IMR-90 (cell line): ENCODE measurements around the gene KCNMB3. TPM values are rescaled to one million over a fixed set of nuclear protein-coding genes. Genes with fewer than 3 reads are reported as not detected.

Source experiments
- ATAC-seq: fragments of 200-7000 bp; cut with Tn5 transposase; 2 replicates; pipeline ENCODE4 v1.9.1; 2020; ENCODE audit warnings: low read depth, mild to moderate bottlenecking, moderate library complexity
- BruUV-seq: library from RNA; stranded (reverse); fragments of 400-500 nt; replicated peaks from 2 replicates; lab custom pipeline; 2021; lab: Mats Ljungman, UMichigan
- CTCF ChIA-PET: fragments of 300-600 bp; formaldehyde crosslinking; extraction: SDS; loops from one replicate; lab custom pipeline; 2021; ENCODE audit warnings: antibody characterized with exemption; lab: Yijun Ruan, JAX
- POLR2A ChIA-PET: fragments of 300-600 bp; sonication (Branson Sonifier 250); formaldehyde crosslinking; loops from one replicate; lab custom pipeline; 2022; ENCODE audit warnings: antibody characterized with exemption; ENCODE audit not compliant: unreplicated experiment; lab: Charles Lee
- DNase-seq: peaks from one replicate; pipeline ENCODE4 v3.0.0; 2013
- H2AFZ ChIP-seq: replicated peaks from 2 replicates; pipeline ENCODE3; 2013; ENCODE audit warnings: low read length, mild to moderate bottlenecking; ENCODE audit not compliant: poor library complexity
- H2AK5ac ChIP-seq: 2 replicates; pipeline ENCODE4 v1.6.1; 2013; ENCODE audit warnings: low read depth, low read length, inconsistent platforms
- H2AK9ac ChIP-seq: replicated peaks from 2 replicates; pipeline ENCODE3; 2013; ENCODE audit warnings: mild to moderate bottlenecking, low read depth, low read length, moderate library complexity; ENCODE audit not compliant: poor library complexity
- H2BK120ac ChIP-seq: 2 replicates; pipeline ENCODE4 v1.6.1; 2013; ENCODE audit warnings: low read depth, low read length, inconsistent platforms
- H2BK15ac ChIP-seq: 3 replicates; pipeline ENCODE4 v1.6.1; 2013; ENCODE audit warnings: low read depth, low read length, inconsistent platforms
- H2BK20ac ChIP-seq: 2 replicates; pipeline ENCODE4 v1.6.1; 2013; ENCODE audit warnings: low read depth, mild to moderate bottlenecking, inconsistent platforms, low read length, moderate library complexity
- H2BK5ac ChIP-seq: 2 replicates; pipeline ENCODE4 v1.6.1; 2013; ENCODE audit warnings: mild to moderate bottlenecking, low read depth, low read length, inconsistent platforms; ENCODE audit not compliant: poor library complexity, severe bottlenecking
- H3K14ac ChIP-seq: replicated peaks from 2 replicates; pipeline ENCODE4 v1.6.1; 2013; ENCODE audit warnings: low read depth, low read length, inconsistent platforms
- H3K18ac ChIP-seq: 2 replicates; pipeline ENCODE4 v1.6.1; 2013; ENCODE audit warnings: low read depth, low read length, control low read depth
- H3K23ac ChIP-seq: 2 replicates; pipeline ENCODE4 v1.6.1; 2013; ENCODE audit warnings: low read depth, low read length, inconsistent platforms
- H3K27ac ChIP-seq: 2 replicates; pipeline ENCODE4 v1.5.1; 2013; ENCODE audit warnings: mild to moderate bottlenecking, control low read depth, low read length; ENCODE audit not compliant: insufficient read depth
- H3K27me3 ChIP-seq: 2 replicates; pipeline ENCODE4 v1.6.1; 2013; ENCODE audit warnings: low read length; ENCODE audit not compliant: control insufficient read depth, insufficient read depth
- H3K36me3 ChIP-seq: 2 replicates; pipeline ENCODE4 v1.6.1; 2013; ENCODE audit warnings: low read length, mixed read lengths; ENCODE audit not compliant: control insufficient read depth, insufficient read depth
- H3K4ac ChIP-seq: 2 replicates; pipeline ENCODE4 v1.6.1; 2013; ENCODE audit warnings: low read depth, low read length, inconsistent platforms
- H3K4me1 ChIP-seq: 2 replicates; pipeline ENCODE4 v1.6.1; 2013; ENCODE audit warnings: low read length, mixed read lengths; ENCODE audit not compliant: control insufficient read depth, insufficient read depth
- H3K4me2 ChIP-seq: 2 replicates; pipeline ENCODE4 v1.6.1; 2013; ENCODE audit warnings: low read depth, mild to moderate bottlenecking, control low read depth, low read length, moderate library complexity
- H3K4me3 ChIP-seq: 2 replicates; pipeline ENCODE4 v1.5.1; 2013; ENCODE audit warnings: low read depth, mild to moderate bottlenecking, control low read depth, low read length, moderate library complexity; ENCODE audit not compliant: insufficient read depth
- H3K56ac ChIP-seq: 2 replicates; pipeline ENCODE4 v1.6.1; 2013; ENCODE audit warnings: low read length, inconsistent platforms; ENCODE audit not compliant: insufficient read depth; ENCODE audit errors: extremely low read depth
- H3K79me1 ChIP-seq, 2 experiments: 2 replicates each; pipeline ENCODE4 v1.6.1; 2013; ENCODE audit warnings: low read length in 2 of 2, inconsistent platforms in 1 of 2, low read depth in 1 of 2
- H3K9ac ChIP-seq: 2 replicates; pipeline ENCODE4 v1.6.1; 2013; ENCODE audit warnings: low read depth, low read length, control low read depth
- H3K9me1 ChIP-seq: 2 replicates; pipeline ENCODE4 v1.6.1; 2013; ENCODE audit warnings: low read length, inconsistent platforms; ENCODE audit not compliant: insufficient read depth
- H3K9me3 ChIP-seq: 2 replicates; pipeline ENCODE4 v1.6.1; 2013; ENCODE audit warnings: low read length; ENCODE audit not compliant: control insufficient read depth, insufficient read depth
- H4K20me1 ChIP-seq: 2 replicates; pipeline ENCODE4 v1.6.1; 2013; ENCODE audit warnings: low read length, inconsistent platforms; ENCODE audit not compliant: insufficient read depth
- H4K5ac ChIP-seq: 2 replicates; pipeline ENCODE4 v1.6.1; 2013; ENCODE audit warnings: mild to moderate bottlenecking, low read depth, low read length, control low read depth
- H4K8ac ChIP-seq, 2 experiments: 2 replicates each; pipeline ENCODE4 v1.6.1; 2013; ENCODE audit warnings: low read depth in 2 of 2, low read length in 2 of 2, control low read depth in 1 of 2, inconsistent platforms in 1 of 2
- H4K91ac ChIP-seq: 2 replicates; pipeline ENCODE4 v1.6.1; 2013; ENCODE audit warnings: low read depth, low read length, inconsistent platforms; ENCODE audit not compliant: insufficient read depth
- BHLHE40 ChIP-seq: fragments of 150-350 bp; IDR thresholded peaks from 2 replicates; pipeline ENCODE4 v1.6.1; 2016; ENCODE audit warnings: mild to moderate bottlenecking, low read depth, low read length
- CEBPB ChIP-seq: IDR thresholded peaks from 2 replicates; pipeline ENCODE4 v1.6.1; 2012; ENCODE audit warnings: low read depth, low read length, improper control_type of control experiment
- CHD1 ChIP-seq: IDR thresholded peaks from 2 replicates; pipeline ENCODE4 v1.6.1; 2012; ENCODE audit warnings: low read depth, low read length, improper control_type of control experiment
- CTCF ChIP-seq: conservative IDR thresholded peaks from 2 replicates; pipeline ENCODE4 v1.5.1; 2012; ENCODE audit warnings: mild to moderate bottlenecking, low read depth, low read length, improper control_type of control experiment
- ELK1 ChIP-seq: fragments of 150-350 bp; IDR thresholded peaks from 2 replicates; pipeline ENCODE4 v1.6.1; 2016; ENCODE audit warnings: low read depth, mild to moderate bottlenecking, low read length, moderate library complexity, borderline replicate concordance
- FOS ChIP-seq: fragments of 150-350 bp; IDR thresholded peaks from 2 replicates; pipeline ENCODE4 v1.6.1; 2016; ENCODE audit warnings: low read depth, low read length
- MAFK ChIP-seq: IDR thresholded peaks from 2 replicates; pipeline ENCODE4 v1.6.1; 2012; ENCODE audit warnings: low read depth, low read length, improper control_type of control experiment
- MAZ ChIP-seq: IDR thresholded peaks from 2 replicates; pipeline ENCODE4 v1.6.1; 2012; ENCODE audit warnings: low read depth, mild to moderate bottlenecking, low read length, improper control_type of control experiment, moderate library complexity, borderline replicate concordance
- MXI1 ChIP-seq: IDR thresholded peaks from 2 replicates; pipeline ENCODE4 v1.6.1; 2012; ENCODE audit warnings: low read depth, mild to moderate bottlenecking, low read length, moderate library complexity, borderline replicate concordance
- NFE2L2 ChIP-seq: fragments of 150-350 bp; IDR thresholded peaks from 2 replicates; pipeline ENCODE4 v1.6.1; 2016; ENCODE audit warnings: low read depth, mild to moderate bottlenecking, low read length
- POLR2A ChIP-seq: IDR thresholded peaks from 2 replicates; pipeline ENCODE4 v1.6.1; 2012; ENCODE audit warnings: mild to moderate bottlenecking, low read depth, low read length
- RAD21 ChIP-seq: IDR thresholded peaks from 2 replicates; pipeline ENCODE4 v1.6.1; 2012; ENCODE audit warnings: low read length, improper control_type of control experiment
- RCOR1 ChIP-seq: IDR thresholded peaks from 2 replicates; pipeline ENCODE4 v1.6.1; 2012; ENCODE audit warnings: mild to moderate bottlenecking, low read length, improper control_type of control experiment; ENCODE audit not compliant: insufficient replicate concordance
- RFX5 ChIP-seq: IDR thresholded peaks from 2 replicates; pipeline ENCODE4 v1.8.0; 2012; ENCODE audit warnings: low read depth, mild to moderate bottlenecking, low read length, moderate library complexity
- SMC3 ChIP-seq: fragments of 150-350 bp; IDR thresholded peaks from 2 replicates; pipeline ENCODE4 v1.6.1; 2016; ENCODE audit warnings: low read depth, mild to moderate bottlenecking, antibody characterized with exemption, low read length, moderate library complexity
- USF2 ChIP-seq: fragments of 150-350 bp; IDR thresholded peaks from 2 replicates; pipeline ENCODE4 v1.6.1; 2017; ENCODE audit warnings: mild to moderate bottlenecking, antibody characterized with exemption, low read length, low read depth
- WGBS, 2 experiments: methylation state at CpG; one replicate each; pipeline versions ENCODE4 v1.1.5 to v1.1.7; 2013; ENCODE audit warnings: missing lambda C conversion rate in 2 of 2; ENCODE audit not compliant: insufficient read length in 1 of 2; ENCODE audit errors: extremely low coverage in 2 of 2; 5-methylcytosine and 5-hydroxymethylcytosine counted together
- dilution Hi-C: fragments of 300-500 bp; cut with HindIII; formaldehyde crosslinking; loops from one replicate; pipeline ENCODE4 v1.14.3; 2018; ENCODE audit warnings: low sequenced_read_pairs; ENCODE audit not compliant: unreplicated experiment
- in situ Hi-C: fragments of 300-500 bp; cut with MboI; formaldehyde crosslinking; loops from 3 replicates; pipeline ENCODE4 v1.14.3; 2019; ENCODE audit warnings: low sequenced_read_pairs, inconsistent platforms, mixed read lengths
- intact Hi-C: fragments of 100-400 bp; cut with micrococcal nuclease; formaldehyde crosslinking; loops from 2 replicates; pipeline ENCODE4 v1.10.0; 2022
- polyA plus RNA-seq, 3 experiments: library from polyadenylated mRNA; depleted of rRNA; stranded (reverse); fragments of >200 nt; gene quantifications; 2 replicates each; pipeline ENCODE4 v1.2.3, GENCODE V29; 2012; ENCODE audit warnings: low replicate concordance in 1 of 3
- total RNA-seq: library from RNA; depleted of rRNA; stranded (reverse); fragments of >200 nt; gene quantifications from 2 replicates; pipeline ENCODE4 v1.2.3, GENCODE V29; 2012

The KCNMB3 gene
- total and polyA plus RNA-seq, 2 of the 4 experiments (the other 2 are of a cell fraction) = 0.72 to 1.2 TPM

- Histone ChIP-seq H2BK5ac (no peak overlapping the region), H3K23ac (no peak overlapping the region), H2AK9ac (no peak overlapping the region), H2AFZ (no peak overlapping the region), H3K79me1 (no peaks in the 10 kb centered on the region), H4K8ac (no peak overlapping the region), H3K27me3 (peaks cover 7% of the 10 kb centered on the region), H2BK20ac (no peak overlapping the region), H3K18ac (no peak overlapping the region), H3K4me2 (no peak overlapping the region), H3K4me1 (no peaks in the 10 kb centered on the region), H4K91ac (no peak overlapping the region), H3K9me1 (no peaks in the 10 kb centered on the region), H3K9ac (no peak overlapping the region), H2BK15ac (no peak overlapping the region), H3K56ac (no peak overlapping the region), H3K27ac (no peak overlapping the region), H2AK5ac (no peak overlapping the region), H3K4me3 (no peak overlapping the region), H3K14ac (no peak overlapping the region), H3K9me3 (no peaks in the 10 kb centered on the region), H4K5ac (no peak overlapping the region), H3K4ac (no peak overlapping the region), H3K36me3 (no peaks in the 10 kb centered on the region), H2BK120ac (no peak overlapping the region), H4K20me1 (no peaks in the 10 kb centered on the region)
- in situ Hi-C loops = no loop called here
- intact Hi-C loops = no loop called here
- CTCF ChIA-PET = interaction anchor here (1.1 kb wide), 1 partner anchor 16 kb away, joined by 3 read pairs; no protein-coding TSS in a partner anchor
- no TSS peak for BruUV-seq
- ATAC-seq = no peak
- TF ChIP-seq BHLHE40 (no peak), CEBPB (no peak), MXI1 (no peak), NFE2L2 (no peak), FOS (no peak), CHD1 (no peak), RFX5 (no peak), CTCF (no peak), RCOR1 (no peak), USF2 (no peak), POLR2A (no peak), SMC3 (no peak), RAD21 (no peak), MAZ (no peak), MAFK (no peak), ELK1 (no peak)
- dilution Hi-C loops = loop anchor here (25.0 kb wide), 1 partner anchor 177 kb away; no protein-coding TSS in a partner anchor
- WGBS, 2 experiments = 67% methylated on average over 1 of the region's 3 CpGs; no CpG with 5 or more reads in 1 of the 2 experiments
- POLR2A ChIA-PET = no interaction called here
- no peak for DNase-seq
These were observed 38.4 kb upstream of the KCNMB3 start for GRCh38 chr3:179289295-179289694.
